Neural crest cell (in vitro differentiated cells): ENCODE results near the gene D2HGDH. TPM values are rescaled to one million over a fixed set of nuclear protein-coding genes. Genes with fewer than 3 reads are reported as not detected.

Experiments used
- DNase-seq: peaks from one replicate; pipeline ENCODE4 v3.0.0; 2021; ENCODE audit warnings: low read depth, mixed read lengths, low spot score
- H3K27ac Mint-ChIP-seq: one replicate; pipeline ENCODE4 v1.8.0; 2021; ENCODE audit warnings: mild to moderate bottlenecking, mixed read lengths; ENCODE audit not compliant: unreplicated experiment
- H3K27me3 Mint-ChIP-seq: 2 replicates; pipeline ENCODE4 v1.8.0; 2021; ENCODE audit warnings: low read depth, mild to moderate bottlenecking, mixed read lengths
- H3K36me3 Mint-ChIP-seq: 2 replicates; pipeline ENCODE4 v1.8.0; 2021; ENCODE audit warnings: low read depth, mild to moderate bottlenecking, mixed read lengths
- H3K4me1 Mint-ChIP-seq: 2 replicates; pipeline ENCODE4 v1.8.0; 2021; ENCODE audit warnings: mixed read lengths
- H3K4me3 Mint-ChIP-seq: one replicate; pipeline ENCODE4 v1.8.0; 2021; ENCODE audit warnings: mild to moderate bottlenecking, mixed read lengths
- H3K9me3 Mint-ChIP-seq: 2 replicates; pipeline ENCODE4 v1.8.0; 2021; ENCODE audit warnings: mixed read lengths
- total RNA-seq: library from RNA; stranded (reverse); gene quantifications from 2 replicates; pipeline ENCODE4 v1.2.1, GENCODE V29; 2021
- TF ChIP-seq, protein P1 (sequence below): fragments of 200-600 bp; sonication (generic); conservative IDR thresholded peaks from 2 replicates; pipeline ENCODE4 v1.5.0; 2021; ENCODE audit warnings: antibody characterized with exemption, mild to moderate bottlenecking

Gene D2HGDH
- total RNA-seq, 1 donor from 2014 or later = 17.7 TPM

DNA sequence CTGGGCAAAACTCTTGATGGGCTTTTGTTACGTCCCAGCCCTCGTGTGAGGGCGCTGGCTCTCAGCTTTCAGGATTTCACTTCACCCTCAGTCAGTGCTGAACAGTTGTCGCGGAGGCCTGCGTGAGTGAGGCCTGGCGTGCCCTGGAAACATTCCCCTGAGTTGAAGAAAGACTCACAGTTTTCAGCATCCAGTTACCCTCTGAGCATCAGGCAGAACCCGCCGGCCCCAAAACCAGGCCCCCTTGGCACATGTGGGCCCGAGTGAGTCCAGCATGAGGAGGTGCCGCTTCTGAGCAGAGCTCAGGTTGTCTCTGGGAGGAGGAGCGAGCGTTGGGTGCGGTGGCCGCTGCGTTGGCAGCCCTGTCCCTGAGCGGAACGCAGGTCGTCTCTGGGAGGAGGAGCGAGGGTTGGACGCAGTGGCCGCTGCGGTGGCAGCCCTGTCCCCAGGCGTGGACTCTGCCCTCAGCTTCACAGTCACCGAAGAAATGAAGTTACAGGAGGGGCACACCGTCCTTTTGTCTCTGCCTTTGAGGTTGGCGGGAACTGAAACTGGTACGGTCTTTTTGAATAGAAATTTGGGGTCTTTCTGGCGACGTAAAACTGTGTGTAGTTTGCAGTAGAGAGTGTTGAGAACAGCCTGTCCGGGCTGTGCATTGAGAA, 74.4 kb downstream of the D2HGDH start, which contains the start of gene NEU4:
Gene NEU4, plus strand, starts transcription at position 473 of the 662 bp plus-strand sequence. CDS start 5,292 bp downstream, outside the sequence.
- H3K4me1 Mint-ChIP-seq = peaks cover 15% of the 10 kb centered on the region
- DNase-seq = no peak
- H3K36me3 Mint-ChIP-seq = no peaks in the 10 kb centered on the region
- H3K4me3 Mint-ChIP-seq = peak within 1 kb of the TSS; percentile 67
- H3K9me3 Mint-ChIP-seq = no peaks in the 10 kb centered on the region
- TF ChIP-seq, protein P1, sequence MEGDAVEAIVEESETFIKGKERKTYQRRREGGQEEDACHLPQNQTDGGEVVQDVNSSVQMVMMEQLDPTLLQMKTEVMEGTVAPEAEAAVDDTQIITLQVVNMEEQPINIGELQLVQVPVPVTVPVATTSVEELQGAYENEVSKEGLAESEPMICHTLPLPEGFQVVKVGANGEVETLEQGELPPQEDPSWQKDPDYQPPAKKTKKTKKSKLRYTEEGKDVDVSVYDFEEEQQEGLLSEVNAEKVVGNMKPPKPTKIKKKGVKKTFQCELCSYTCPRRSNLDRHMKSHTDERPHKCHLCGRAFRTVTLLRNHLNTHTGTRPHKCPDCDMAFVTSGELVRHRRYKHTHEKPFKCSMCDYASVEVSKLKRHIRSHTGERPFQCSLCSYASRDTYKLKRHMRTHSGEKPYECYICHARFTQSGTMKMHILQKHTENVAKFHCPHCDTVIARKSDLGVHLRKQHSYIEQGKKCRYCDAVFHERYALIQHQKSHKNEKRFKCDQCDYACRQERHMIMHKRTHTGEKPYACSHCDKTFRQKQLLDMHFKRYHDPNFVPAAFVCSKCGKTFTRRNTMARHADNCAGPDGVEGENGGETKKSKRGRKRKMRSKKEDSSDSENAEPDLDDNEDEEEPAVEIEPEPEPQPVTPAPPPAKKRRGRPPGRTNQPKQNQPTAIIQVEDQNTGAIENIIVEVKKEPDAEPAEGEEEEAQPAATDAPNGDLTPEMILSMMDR = no peak
- H3K27ac Mint-ChIP-seq = peak within 1 kb of the TSS; percentile 91
- H3K27me3 Mint-ChIP-seq = no peaks in the 10 kb centered on the region

DNA sequence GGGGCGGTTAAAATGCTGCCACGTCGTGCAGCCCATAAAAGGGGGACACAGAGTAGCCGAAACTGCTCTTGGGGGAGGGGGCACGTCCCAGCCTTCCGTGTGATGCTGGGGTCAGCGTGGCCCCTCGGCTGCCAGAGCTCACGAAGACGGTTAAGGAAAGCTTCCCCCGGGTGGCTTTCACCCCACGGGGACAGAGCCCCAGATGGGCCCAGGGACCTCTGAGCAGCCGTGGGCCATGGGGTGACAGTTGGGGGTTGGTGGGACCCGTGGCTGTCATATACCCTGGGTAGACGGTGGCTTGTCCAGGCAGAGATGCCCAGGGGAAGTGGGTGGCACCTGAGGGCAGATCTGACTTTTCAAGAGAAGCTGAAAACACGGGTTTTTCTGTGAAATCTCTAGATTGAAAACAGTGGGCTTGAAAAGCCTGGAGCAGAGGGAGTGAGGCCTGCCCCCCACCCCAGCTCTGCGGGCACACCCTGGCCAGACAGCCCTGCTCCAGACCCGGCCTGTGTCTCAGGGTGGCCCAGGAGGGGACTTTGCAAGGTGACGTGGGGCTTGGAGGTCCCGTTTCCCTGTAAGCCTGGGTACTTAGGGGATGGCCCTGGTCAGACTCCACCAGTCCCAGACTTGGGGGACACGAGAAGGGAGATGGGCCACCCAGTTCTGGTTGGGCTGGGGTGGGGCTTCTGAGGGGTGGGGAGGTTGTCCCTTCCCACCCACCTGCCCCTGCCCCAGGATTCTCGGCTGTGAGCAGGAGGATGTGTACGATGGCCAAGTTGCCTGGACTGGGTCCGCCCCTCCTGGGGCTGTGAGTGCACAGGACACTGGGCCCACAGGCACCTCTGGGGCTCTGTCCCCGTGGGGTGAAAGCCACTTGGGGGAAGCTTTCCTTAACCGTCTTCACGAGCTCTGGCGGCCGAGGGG, 75.2 kb downstream of the D2HGDH start:
- no peak for DNase-seq
- H3K27me3 Mint-ChIP-seq = no peaks in the 10 kb centered on the region
- no peak overlapping the region for H3K4me3 Mint-ChIP-seq
- TF ChIP-seq, protein P1 = no peak
- H3K27ac Mint-ChIP-seq = no peak overlapping the region
- H3K36me3 Mint-ChIP-seq = no peaks in the 10 kb centered on the region
- H3K9me3 Mint-ChIP-seq = no peaks in the 10 kb centered on the region
- H3K4me1 Mint-ChIP-seq = peaks cover 15% of the 10 kb centered on the region

DNA sequence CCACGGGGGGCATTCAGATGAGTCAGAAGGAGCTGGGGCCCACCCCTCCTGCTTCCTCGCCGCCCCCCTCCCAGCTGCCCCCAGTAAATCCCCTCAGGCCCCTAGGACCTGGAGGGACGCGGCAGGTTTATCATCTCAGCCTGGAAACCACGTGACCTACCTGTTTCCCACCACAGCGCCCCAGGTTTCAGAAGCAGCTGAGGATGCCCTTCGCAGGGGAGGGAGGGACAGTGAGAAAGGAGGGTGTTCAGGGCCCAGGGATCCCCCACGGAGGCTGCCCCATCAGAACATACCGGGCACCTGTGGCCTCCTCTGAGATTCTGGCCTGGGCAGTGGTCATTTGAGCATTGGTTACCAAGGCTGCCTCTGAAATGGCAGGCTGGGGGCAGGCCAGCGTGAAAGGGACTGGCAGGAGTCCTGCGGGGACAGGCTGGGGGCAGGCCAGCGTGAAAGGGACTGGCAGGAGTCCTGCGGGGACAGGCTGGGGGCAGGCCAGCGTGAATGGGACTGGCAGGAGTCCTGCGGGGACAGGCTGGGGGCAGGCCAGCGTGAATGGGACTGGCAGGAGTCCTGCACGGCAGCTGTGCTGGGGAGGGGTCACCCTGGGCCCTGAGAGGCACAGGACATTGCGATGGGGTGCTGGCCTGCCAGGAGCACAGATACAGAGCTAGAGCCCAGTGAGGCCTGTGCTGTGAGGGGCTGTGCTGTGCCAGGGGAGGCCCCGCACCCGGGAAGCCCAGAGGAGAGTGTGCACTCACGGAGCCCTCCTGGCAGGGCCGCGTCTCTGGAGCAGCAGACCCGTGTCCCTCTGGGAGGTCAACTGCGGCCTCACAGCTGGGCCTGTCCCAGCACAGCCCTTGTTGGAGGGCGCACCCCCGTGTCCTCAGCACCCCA, 76.1 kb downstream of the D2HGDH start:
- Mint-ChIP-seq H3K4me1 (peaks cover 15% of the 10 kb centered on the region), H3K27ac (no peak overlapping the region), H3K9me3 (no peaks in the 10 kb centered on the region), H3K4me3 (no peak overlapping the region), H3K27me3 (no peaks in the 10 kb centered on the region), H3K36me3 (no peaks in the 10 kb centered on the region)
- DNase-seq = no peak
- TF ChIP-seq, protein P1 = no peak

DNA sequence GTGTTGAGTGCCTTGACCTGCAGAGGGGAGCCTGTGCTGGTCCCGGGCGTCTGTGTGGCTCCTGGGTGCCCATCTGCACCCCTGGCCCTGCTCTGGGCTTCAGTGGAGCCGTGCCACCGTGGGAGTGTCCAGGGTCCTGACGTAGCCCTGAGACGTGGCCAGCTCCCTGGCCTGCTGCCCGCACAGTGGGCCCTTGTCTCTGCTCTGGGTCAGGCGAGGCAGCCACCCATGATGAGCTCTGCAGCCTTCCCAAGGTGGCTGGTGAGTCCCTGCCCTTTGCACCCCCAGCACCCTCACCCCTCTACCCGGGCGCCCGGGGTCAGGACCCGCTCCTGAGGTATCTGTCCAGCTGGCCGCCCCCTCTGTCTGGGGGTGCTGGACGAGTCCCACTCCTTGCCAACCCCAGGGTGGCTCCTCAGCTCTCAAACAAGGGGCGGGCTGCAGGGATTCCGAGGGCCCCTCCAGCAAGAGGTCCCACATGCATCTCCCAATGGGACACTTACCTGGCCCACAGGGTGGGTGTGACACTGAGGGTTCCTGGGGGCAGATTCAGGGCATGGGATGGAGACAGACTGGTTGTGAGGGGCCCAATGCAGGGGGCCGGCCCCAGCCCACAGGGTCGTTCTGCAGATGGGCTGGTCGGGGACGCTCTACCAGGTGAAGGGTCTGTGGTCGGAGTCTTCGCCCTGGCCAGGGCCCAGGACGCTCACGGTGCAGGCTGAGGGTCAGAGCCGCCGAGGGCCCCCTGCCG, 76.9 kb downstream of the D2HGDH start:
- H3K9me3 Mint-ChIP-seq = no peaks in the 10 kb centered on the region
- no peak for DNase-seq
- H3K27me3 Mint-ChIP-seq = no peaks in the 10 kb centered on the region
- H3K27ac Mint-ChIP-seq = no peak overlapping the region
- peaks cover 15% of the 10 kb centered on the region for H3K4me1 Mint-ChIP-seq
- H3K36me3 Mint-ChIP-seq = no peaks in the 10 kb centered on the region
- H3K4me3 Mint-ChIP-seq = no peak overlapping the region
- TF ChIP-seq, protein P1 = no peak
